RWPE2 (cell line): ENCODE results near the gene TMEM128.

Experiments used
- ATAC-seq: fragments of 200-7000 bp; cut with Tn5 transposase; 3 replicates; pipeline ENCODE4 v1.9.1; 2021; ENCODE audit warnings: low read depth
- DNase-seq: peaks from one replicate; pipeline ENCODE4 v3.0.0-alpha.2; 2020; ENCODE audit warnings: low spot score
- H3K27ac ChIP-seq: fragments of 450-650 bp; 2 replicates; pipeline ENCODE4 v1.5.1; 2017; ENCODE audit warnings: mild to moderate bottlenecking; ENCODE audit not compliant: poor library complexity, severe bottlenecking
- H3K27me3 ChIP-seq: fragments of 250-450 bp; sonication (Bioruptor Pico); 2 replicates; pipeline ENCODE4 v1.5.1; 2021; ENCODE audit warnings: mild to moderate bottlenecking, moderate library complexity; ENCODE audit not compliant: insufficient read depth, poor library complexity, severe bottlenecking
- H3K36me3 ChIP-seq: fragments of 250-450 bp; sonication (Bioruptor Pico); 2 replicates; pipeline ENCODE4 v1.5.1; 2020; ENCODE audit warnings: low read depth, mild to moderate bottlenecking, moderate library complexity
- H3K4me1 ChIP-seq: fragments of 250-450 bp; sonication (Bioruptor Pico); 2 replicates; pipeline ENCODE4 v1.5.1; 2021; ENCODE audit warnings: mild to moderate bottlenecking, moderate library complexity; ENCODE audit not compliant: insufficient read depth, poor library complexity, severe bottlenecking
- H3K4me3 ChIP-seq: fragments of 250-450 bp; sonication (Bioruptor Pico); 2 replicates; pipeline ENCODE4 v1.5.1; 2021; ENCODE audit warnings: mild to moderate bottlenecking, moderate library complexity; ENCODE audit not compliant: severe bottlenecking
- H3K9me3 ChIP-seq: fragments of 250-450 bp; sonication (Bioruptor Pico); 2 replicates; pipeline ENCODE4 v1.5.1; 2021; ENCODE audit warnings: mild to moderate bottlenecking, moderate library complexity; ENCODE audit not compliant: severe bottlenecking
- TF ChIP-seq, protein P1 (sequence below): fragments of 450-650 bp; IDR thresholded peaks from one replicate; pipeline ENCODE4 v1.5.1; 2017; ENCODE audit warnings: mild to moderate bottlenecking, moderate library complexity; ENCODE audit not compliant: poor library complexity, severe bottlenecking

TMEM128 gene

DNA sequence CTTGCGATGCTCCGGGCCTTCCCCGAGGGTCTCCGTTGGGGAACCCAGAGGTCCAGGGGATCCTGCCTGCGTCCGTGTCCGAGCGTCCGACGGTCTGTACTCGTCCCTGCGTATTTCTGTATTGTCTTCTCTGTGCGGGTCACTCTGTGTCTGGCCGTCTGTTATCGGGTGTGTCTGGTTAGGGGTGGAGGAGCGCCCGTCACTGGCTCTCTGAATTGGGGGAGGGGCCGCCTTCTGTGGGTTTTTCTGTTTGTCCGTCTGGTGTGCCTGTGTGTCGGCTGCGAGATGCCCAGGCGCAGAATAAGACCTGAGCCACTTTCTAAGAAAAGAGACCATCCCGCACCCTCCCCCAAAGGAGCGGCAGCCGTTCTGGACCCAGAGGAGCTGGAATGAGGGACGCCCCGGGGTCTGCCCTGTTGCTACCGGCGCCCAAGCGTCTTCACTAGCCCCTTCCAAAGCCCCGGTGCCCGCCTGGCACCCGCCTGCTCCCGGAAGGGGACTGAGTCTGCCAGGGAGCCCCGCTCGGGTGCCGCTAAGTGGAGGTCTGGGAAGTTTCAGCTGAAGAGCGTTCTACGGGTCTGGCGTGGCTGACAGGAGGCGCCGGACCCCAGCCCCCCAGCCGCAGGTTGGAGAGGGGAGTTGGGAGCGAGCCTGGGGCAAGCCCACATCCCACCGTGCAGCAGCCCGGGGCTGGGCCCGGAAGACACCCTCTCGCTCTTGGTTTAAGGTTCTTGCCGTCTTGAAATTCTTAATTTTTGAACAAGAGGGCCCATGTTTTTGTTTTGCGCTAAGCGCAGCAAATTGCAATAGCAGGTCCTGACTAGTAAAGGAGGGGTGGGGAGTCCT is 20.3 kb downstream of the TMEM128 start:
- no peaks in the 10 kb centered on the region for H3K4me1 ChIP-seq
- no peaks in the 10 kb centered on the region for H3K9me3 ChIP-seq
- no peak for DNase-seq
- TF ChIP-seq, protein P1, sequence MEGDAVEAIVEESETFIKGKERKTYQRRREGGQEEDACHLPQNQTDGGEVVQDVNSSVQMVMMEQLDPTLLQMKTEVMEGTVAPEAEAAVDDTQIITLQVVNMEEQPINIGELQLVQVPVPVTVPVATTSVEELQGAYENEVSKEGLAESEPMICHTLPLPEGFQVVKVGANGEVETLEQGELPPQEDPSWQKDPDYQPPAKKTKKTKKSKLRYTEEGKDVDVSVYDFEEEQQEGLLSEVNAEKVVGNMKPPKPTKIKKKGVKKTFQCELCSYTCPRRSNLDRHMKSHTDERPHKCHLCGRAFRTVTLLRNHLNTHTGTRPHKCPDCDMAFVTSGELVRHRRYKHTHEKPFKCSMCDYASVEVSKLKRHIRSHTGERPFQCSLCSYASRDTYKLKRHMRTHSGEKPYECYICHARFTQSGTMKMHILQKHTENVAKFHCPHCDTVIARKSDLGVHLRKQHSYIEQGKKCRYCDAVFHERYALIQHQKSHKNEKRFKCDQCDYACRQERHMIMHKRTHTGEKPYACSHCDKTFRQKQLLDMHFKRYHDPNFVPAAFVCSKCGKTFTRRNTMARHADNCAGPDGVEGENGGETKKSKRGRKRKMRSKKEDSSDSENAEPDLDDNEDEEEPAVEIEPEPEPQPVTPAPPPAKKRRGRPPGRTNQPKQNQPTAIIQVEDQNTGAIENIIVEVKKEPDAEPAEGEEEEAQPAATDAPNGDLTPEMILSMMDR: no peak
- ATAC-seq: no peak
- H3K27me3 ChIP-seq: peaks cover 45% of the 10 kb centered on the region
- H3K36me3 ChIP-seq: no peaks in the 10 kb centered on the region
- H3K4me3 ChIP-seq: no peak overlapping the region
- H3K27ac ChIP-seq: no peak overlapping the region

DNA sequence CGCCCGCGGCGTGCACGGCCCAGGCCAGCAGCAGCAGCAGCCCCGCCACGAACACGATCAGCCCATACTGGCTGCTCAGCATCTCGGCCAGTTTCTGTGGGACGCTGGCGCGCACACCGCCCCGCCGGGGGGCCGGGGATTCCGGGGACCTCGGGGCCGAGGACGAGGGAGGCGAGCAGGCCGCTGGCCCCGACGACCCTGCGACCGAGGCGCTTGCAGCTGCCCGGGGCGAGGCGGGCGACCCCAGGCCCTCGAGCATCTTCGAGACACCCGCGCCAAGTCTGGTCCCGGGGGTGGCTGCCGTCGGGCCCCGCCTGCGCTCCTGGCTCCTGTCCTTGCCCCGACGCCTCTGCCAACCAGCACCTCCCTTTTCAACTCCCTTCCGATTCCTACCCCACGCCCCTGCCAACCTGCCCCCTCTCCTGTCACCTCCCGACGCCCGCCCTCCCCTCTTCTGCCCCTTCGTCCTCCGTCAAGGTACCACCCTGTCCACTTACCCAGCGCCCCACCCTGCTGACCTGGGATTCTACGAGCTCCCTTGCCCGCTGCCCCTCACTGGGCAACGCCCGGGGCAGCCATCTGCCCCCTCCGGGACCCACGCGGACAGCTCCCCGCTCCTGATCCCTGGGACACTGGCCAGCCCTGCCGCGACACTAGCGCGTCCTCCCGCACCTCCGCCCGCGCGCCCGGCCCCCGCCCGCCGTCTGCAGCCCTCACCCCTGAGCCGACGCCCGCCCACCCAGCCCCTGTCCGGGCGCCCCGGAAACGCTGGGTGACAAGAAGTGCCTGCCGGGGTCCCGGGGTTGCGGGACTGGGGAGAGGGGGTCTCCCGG is 21.2 kb downstream of the TMEM128 start, which contains the start of gene OTOP1:
OTOP1 (minus strand) TSS at position 324 of the 833 bp plus-strand sequence; CDS start at position 259, 65 bp downstream.
- Histone ChIP-seq H3K4me1 (no peaks in the 10 kb centered on the region), H3K36me3 (no peaks in the 10 kb centered on the region), H3K9me3 (no peaks in the 10 kb centered on the region), H3K27me3 (peaks cover 45% of the 10 kb centered on the region), H3K27ac (no peak within 1 kb of the TSS), H3K4me3 (no peak within 1 kb of the TSS)
- no peak for DNase-seq
- TF ChIP-seq, protein P1: no peak
- ATAC-seq: no peak

DNA sequence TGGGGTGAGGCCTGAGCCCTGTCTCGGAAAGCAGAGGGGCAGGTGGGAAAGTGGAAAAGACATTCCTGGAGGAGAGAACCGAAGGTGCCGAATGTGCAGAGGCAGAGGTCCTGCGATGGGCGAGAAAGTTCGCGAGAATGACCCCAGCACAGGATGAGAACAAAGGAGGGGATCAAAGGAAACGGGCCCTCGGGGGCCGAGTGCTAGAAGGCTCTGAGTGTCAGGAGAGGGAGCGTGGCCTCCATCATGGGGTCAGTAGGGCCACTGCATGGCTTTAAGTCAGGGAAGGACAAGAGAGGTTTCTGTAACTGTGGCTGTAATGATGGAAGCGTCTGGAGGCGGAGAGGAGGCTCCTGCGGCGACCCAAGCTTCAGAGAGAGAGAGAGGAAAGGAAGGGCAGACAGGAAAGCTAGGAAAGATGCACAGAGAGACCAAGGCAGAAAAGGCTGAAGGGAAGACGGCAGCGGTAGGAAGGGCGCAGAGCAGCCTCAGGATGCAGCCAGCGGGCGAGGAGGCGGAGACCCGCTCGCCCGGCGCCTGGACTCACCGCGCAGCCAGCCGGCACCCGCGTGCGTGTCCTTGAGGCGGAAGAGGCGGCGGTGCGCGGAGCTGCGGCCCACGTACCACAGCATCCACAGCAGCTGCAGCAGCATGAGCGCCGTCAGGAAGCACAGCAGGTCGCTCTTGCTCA is 22.0 kb downstream of the TMEM128 start:
- Histone ChIP-seq H3K27ac (no peak overlapping the region), H3K36me3 (no peaks in the 10 kb centered on the region), H3K4me3 (no peak overlapping the region), H3K9me3 (no peaks in the 10 kb centered on the region), H3K27me3 (peaks cover 45% of the 10 kb centered on the region), H3K4me1 (no peaks in the 10 kb centered on the region)
- TF ChIP-seq, protein P1: no peak
- DNase-seq (no peak), ATAC-seq (no peak)

DNA sequence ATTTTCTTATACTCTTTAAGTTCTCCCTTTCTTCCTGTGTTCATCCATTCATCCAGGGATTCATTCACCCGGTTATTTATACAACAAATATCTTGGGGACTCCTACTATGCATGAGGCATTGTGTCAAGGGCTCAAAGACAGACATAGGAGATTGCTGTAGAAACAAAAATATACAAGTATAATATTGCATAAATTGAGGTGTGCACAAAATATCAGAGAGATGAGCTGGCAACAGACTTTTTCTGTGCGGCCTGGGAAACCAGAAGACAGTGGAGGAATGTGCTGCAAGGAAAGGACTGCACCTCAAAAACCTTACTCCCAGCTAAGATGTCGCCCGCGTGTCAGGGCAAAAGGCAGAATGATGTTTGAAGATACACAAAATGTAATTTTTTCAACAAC is 30.9 kb downstream of the TMEM128 start:
- DNase-seq: no peak
- TF ChIP-seq, protein P1: no peak

More for the DNA sequence above, 30.9 kb downstream of the TMEM128 start:
- H3K27ac ChIP-seq: no peak overlapping the region
- no peaks in the 10 kb centered on the region for H3K36me3 ChIP-seq
- H3K9me3 ChIP-seq: no peaks in the 10 kb centered on the region
- H3K4me3 ChIP-seq: no peak overlapping the region
- H3K27me3 ChIP-seq: peaks cover 1% of the 10 kb centered on the region
- no peaks in the 10 kb centered on the region for H3K4me1 ChIP-seq
- no peak for ATAC-seq
